ENCODE results near the gene MMD2. TPM values are rescaled to one million over a fixed set of nuclear protein-coding genes. Genes with fewer than 3 reads are reported as not detected.

MMD2 gene
- total and polyA plus RNA-seq, 2 experiments from 2014 or later = 0.11 to 0.38 TPM

DNA sequence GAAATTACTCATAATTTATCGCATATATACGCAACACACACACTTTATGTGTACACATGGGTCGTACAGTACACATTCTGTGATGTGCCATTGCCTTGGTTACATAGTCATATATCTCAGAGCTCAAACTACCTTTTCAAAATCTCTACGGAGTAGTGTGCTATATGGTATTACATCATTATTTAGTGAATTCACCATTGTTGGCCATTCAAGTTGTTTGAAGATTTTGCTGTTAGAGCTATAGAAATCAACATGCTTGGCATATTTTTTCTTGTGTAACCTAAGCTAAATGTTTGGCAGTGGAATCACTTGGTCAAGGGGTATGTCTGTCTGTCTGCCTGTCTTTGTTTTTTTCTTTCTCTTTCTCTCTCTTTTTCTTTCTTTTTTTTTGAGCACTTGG lies 42.0 kb upstream of the MMD2 start:
- Histone ChIP-seq H3K79me2 (replicated peaks; ENCODE audit: insufficient read depth) (no peaks in the 10 kb centered on the region), H3K4me3 (no peak overlapping the region), H2AFZ (no peak overlapping the region), H3K27ac (ENCODE audit: low read depth) (no peak overlapping the region), H3K9me2 (ENCODE audit: insufficient read depth) (no peaks in the 10 kb centered on the region), H3K27me3 (ENCODE audit: insufficient read depth) (no peaks in the 10 kb centered on the region), H4K20me1 (replicated peaks; ENCODE audit: insufficient read depth) (no peaks in the 10 kb centered on the region), H3K4me2 (no peak overlapping the region), H3F3A (replicated peaks; ENCODE audit: low read depth) (no peaks in the 10 kb centered on the region), H3K36me3 (ENCODE audit: insufficient read depth) (no peaks in the 10 kb centered on the region; the same call in 1 of the 2 replicates), H3K4me1 (ENCODE audit: insufficient read depth) (no peaks in the 10 kb centered on the region)
- Mint-ChIP-seq H3K4me3 (no peak overlapping the region), H3K36me3 (ENCODE audit: low read depth) (peaks cover 27% of the 10 kb centered on the region; the same call in 2 of the 3 replicates), H3K4me1 (peaks cover 3% of the 10 kb centered on the region; the same call in 1 of the 3 replicates), H3K9me3 (no peaks in the 10 kb centered on the region), H3K27me3 (ENCODE audit: insufficient read depth, low read depth, poor library complexity) (peaks cover 1% of the 10 kb centered on the region), H3K27ac (no peak overlapping the region)
- ATAC-seq (no peak), DNase-seq (ENCODE audit: low spot score) (no peak)
- TF ChIP-seq ZNF331 (CRISPR knock-in tag; IDR thresholded peaks at IDR 0.05; ENCODE audit: low read depth) = no peak
- TF ChIP-seq CREB1 (CRISPR knock-in tag; IDR thresholded peaks at IDR 0.05; ENCODE audit: low read depth) = no peak
- TF ChIP-seq STAT1 (IDR thresholded peaks at IDR 0.05; ENCODE audit: unreplicated experiment) = no peak
- no peak for TF ChIP-seq EZH2 (IDR thresholded peaks at IDR 0.05; ENCODE audit: low read depth, unreplicated experiment)
- TF ChIP-seq NANOG (IDR thresholded peaks at IDR 0.05; ENCODE audit: borderline replicate concordance) = no peak
- no peak for TF ChIP-seq ZNF114 (CRISPR knock-in tag; IDR thresholded peaks at IDR 0.05)
- TF ChIP-seq JUNB (IDR thresholded peaks at IDR 0.05; ENCODE audit: unreplicated experiment) = no peak
- TF ChIP-seq CTCF (conservative IDR thresholded peaks at IDR 0.05; ENCODE audit: low read depth in 2 of 2) = no peak
- TF ChIP-seq POLR2AphosphoS5 (IDR thresholded peaks at IDR 0.05; ENCODE audit: low read depth) = no peak
- TF ChIP-seq, protein P1, sequence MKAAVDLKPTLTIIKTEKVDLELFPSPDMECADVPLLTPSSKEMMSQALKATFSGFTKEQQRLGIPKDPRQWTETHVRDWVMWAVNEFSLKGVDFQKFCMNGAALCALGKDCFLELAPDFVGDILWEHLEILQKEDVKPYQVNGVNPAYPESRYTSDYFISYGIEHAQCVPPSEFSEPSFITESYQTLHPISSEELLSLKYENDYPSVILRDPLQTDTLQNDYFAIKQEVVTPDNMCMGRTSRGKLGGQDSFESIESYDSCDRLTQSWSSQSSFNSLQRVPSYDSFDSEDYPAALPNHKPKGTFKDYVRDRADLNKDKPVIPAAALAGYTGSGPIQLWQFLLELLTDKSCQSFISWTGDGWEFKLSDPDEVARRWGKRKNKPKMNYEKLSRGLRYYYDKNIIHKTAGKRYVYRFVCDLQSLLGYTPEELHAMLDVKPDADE (IDR thresholded peaks at IDR 0.05) = no peak
- TF ChIP-seq, protein P2, sequence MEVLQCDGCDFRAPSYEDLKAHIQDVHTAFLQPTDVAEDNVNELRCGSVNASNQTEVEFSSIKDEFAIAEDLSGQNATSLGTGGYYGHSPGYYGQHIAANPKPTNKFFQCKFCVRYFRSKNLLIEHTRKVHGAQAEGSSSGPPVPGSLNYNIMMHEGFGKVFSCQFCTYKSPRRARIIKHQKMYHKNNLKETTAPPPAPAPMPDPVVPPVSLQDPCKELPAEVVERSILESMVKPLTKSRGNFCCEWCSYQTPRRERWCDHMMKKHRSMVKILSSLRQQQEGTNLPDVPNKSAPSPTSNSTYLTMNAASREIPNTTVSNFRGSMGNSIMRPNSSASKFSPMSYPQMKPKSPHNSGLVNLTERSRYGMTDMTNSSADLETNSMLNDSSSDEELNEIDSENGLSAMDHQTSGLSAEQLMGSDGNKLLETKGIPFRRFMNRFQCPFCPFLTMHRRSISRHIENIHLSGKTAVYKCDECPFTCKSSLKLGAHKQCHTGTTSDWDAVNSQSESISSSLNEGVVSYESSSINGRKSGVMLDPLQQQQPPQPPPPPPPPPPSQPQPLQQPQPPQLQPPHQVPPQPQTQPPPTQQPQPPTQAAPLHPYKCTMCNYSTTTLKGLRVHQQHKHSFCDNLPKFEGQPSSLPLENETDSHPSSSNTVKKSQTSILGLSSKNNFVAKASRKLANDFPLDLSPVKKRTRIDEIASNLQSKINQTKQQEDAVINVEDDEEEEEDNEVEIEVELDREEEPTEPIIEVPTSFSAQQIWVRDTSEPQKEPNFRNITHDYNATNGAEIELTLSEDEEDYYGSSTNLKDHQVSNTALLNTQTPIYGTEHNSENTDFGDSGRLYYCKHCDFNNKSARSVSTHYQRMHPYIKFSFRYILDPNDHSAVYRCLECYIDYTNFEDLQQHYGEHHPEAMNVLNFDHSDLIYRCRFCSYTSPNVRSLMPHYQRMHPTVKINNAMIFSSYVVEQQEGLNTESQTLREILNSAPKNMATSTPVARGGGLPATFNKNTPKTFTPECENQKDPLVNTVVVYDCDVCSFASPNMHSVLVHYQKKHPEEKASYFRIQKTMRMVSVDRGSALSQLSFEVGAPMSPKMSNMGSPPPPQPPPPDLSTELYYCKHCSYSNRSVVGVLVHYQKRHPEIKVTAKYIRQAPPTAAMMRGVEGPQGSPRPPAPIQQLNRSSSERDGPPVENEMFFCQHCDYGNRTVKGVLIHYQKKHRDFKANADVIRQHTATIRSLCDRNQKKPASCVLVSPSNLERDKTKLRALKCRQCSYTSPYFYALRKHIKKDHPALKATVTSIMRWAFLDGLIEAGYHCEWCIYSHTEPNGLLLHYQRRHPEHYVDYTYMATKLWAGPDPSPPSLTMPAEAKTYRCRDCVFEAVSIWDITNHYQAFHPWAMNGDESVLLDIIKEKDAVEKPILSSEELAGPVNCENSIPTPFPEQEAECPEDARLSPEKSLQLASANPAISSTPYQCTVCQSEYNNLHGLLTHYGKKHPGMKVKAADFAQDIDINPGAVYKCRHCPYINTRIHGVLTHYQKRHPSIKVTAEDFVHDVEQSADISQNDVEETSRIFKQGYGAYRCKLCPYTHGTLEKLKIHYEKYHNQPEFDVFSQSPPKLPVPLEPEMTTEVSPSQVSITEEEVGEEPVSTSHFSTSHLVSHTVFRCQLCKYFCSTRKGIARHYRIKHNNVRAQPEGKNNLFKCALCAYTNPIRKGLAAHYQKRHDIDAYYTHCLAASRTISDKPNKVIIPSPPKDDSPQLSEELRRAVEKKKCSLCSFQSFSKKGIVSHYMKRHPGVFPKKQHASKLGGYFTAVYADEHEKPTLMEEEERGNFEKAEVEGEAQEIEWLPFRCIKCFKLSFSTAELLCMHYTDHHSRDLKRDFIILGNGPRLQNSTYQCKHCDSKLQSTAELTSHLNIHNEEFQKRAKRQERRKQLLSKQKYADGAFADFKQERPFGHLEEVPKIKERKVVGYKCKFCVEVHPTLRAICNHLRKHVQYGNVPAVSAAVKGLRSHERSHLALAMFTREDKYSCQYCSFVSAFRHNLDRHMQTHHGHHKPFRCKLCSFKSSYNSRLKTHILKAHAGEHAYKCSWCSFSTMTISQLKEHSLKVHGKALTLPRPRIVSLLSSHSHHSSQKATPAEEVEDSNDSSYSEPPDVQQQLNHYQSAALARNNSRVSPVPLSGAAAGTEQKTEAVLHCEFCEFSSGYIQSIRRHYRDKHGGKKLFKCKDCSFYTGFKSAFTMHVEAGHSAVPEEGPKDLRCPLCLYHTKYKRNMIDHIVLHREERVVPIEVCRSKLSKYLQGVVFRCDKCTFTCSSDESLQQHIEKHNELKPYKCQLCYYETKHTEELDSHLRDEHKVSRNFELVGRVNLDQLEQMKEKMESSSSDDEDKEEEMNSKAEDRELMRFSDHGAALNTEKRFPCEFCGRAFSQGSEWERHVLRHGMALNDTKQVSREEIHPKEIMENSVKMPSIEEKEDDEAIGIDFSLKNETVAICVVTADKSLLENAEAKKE (CRISPR knock-in tag; IDR thresholded peaks at IDR 0.05) = no peak
- no peak for TF ChIP-seq EZH2phosphoT487 (IDR thresholded peaks at IDR 0.05; ENCODE audit: unreplicated experiment)
- TF ChIP-seq, protein P3, sequence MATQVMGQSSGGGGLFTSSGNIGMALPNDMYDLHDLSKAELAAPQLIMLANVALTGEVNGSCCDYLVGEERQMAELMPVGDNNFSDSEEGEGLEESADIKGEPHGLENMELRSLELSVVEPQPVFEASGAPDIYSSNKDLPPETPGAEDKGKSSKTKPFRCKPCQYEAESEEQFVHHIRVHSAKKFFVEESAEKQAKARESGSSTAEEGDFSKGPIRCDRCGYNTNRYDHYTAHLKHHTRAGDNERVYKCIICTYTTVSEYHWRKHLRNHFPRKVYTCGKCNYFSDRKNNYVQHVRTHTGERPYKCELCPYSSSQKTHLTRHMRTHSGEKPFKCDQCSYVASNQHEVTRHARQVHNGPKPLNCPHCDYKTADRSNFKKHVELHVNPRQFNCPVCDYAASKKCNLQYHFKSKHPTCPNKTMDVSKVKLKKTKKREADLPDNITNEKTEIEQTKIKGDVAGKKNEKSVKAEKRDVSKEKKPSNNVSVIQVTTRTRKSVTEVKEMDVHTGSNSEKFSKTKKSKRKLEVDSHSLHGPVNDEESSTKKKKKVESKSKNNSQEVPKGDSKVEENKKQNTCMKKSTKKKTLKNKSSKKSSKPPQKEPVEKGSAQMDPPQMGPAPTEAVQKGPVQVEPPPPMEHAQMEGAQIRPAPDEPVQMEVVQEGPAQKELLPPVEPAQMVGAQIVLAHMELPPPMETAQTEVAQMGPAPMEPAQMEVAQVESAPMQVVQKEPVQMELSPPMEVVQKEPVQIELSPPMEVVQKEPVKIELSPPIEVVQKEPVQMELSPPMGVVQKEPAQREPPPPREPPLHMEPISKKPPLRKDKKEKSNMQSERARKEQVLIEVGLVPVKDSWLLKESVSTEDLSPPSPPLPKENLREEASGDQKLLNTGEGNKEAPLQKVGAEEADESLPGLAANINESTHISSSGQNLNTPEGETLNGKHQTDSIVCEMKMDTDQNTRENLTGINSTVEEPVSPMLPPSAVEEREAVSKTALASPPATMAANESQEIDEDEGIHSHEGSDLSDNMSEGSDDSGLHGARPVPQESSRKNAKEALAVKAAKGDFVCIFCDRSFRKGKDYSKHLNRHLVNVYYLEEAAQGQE (IDR thresholded peaks at IDR 0.05; ENCODE audit: unreplicated experiment) = no peak

Data from GM23338 (cell line).